Measurements from ENCODE around the gene GAB2. TPM values are rescaled to one million over a fixed set of nuclear protein-coding genes. Genes with fewer than 3 reads are reported as not detected.
"Not testable (repeated sequence)": the region's sequence is repeated elsewhere in the genome, so short reads cannot be mapped to it uniquely, and the experiment has no call there.

Gene GAB2
- total RNA-seq, 1 donor from 2014 or later = 33.2 TPM

GRCh38 chr11:78226684-78227680 is 190.6 kb downstream of the GAB2 start:
- DNase-seq (ENCODE audit: extremely low read depth, low read depth, low spot score) = no peak

GRCh38 chr11:78224906-78225420 is 192.7 kb downstream of the GAB2 start:
- DNase-seq (ENCODE audit: extremely low read depth, low read depth, low spot score) = no peak

GRCh38 chr11:78224506-78224905 is 193.1 kb downstream of the GAB2 start:
- no peak for DNase-seq (ENCODE audit: extremely low read depth, low read depth, low spot score)

- DNase-seq (ENCODE audit: extremely low read depth, low read depth, low spot score) = no peak
Observed at GRCh38 chr11:78223320-78223954, 194.2 kb downstream of the GAB2 start.

GRCh38 chr11:78222726-78223125 is 194.9 kb downstream of the GAB2 start:
- DNase-seq (ENCODE audit: extremely low read depth, low read depth, low spot score) = not testable (repeated sequence)

GRCh38 chr11:78221396-78222315 is 196.0 kb downstream of the GAB2 start:
- no peak for DNase-seq (ENCODE audit: extremely low read depth, low read depth, low spot score)

- no peak for DNase-seq (ENCODE audit: extremely low read depth, low read depth, low spot score)
Observed at GRCh38 chr11:78220218-78221157, 197.1 kb downstream of the GAB2 start.

GRCh38 chr11:78219493-78220217 is 198.0 kb downstream of the GAB2 start:
- DNase-seq (ENCODE audit: extremely low read depth, low read depth, low spot score) = no peak

- DNase-seq (ENCODE audit: extremely low read depth, low read depth, low spot score) = no peak
Observed at GRCh38 chr11:78218707-78219492, 198.7 kb downstream of the GAB2 start.

GRCh38 chr11:78217650-78218541 is 199.7 kb downstream of the GAB2 start:
- DNase-seq (ENCODE audit: extremely low read depth, low read depth, low spot score) = no peak

- no peak for DNase-seq (ENCODE audit: extremely low read depth, low read depth, low spot score)
Observed at GRCh38 chr11:78216571-78217287, 200.9 kb downstream of the GAB2 start.

- DNase-seq (ENCODE audit: extremely low read depth, low read depth, low spot score) = no peak
Observed at GRCh38 chr11:78216021-78216420, 201.6 kb downstream of the GAB2 start.

GRCh38 chr11:78214331-78215194 is 203.1 kb downstream of the GAB2 start:
- DNase-seq (ENCODE audit: extremely low read depth, low read depth, low spot score) = no peak

- DNase-seq (ENCODE audit: extremely low read depth, low read depth, low spot score) = no peak
Observed at GRCh38 chr11:78213526-78214330, 203.9 kb downstream of the GAB2 start.

Measured in glomerular endothelial cell (primary cell).